ENCODE measurements around the gene DCAF11. TPM values are rescaled to one million over a fixed set of nuclear protein-coding genes. Genes with fewer than 3 reads are reported as not detected.
A peak's percentile ranks its signal among the peaks of the same experiment; 100 is the strongest.

Gene DCAF11
- total and polyA plus RNA-seq, 2 of the 13 experiments (the other 11 are each of a cell fraction or from before 2014, with no cell fraction given) = 150 to 257 TPM

- Histone ChIP-seq H3K4me1 (ENCODE audit: insufficient read depth, low read length) (peaks cover 28% of the 10 kb centered on the region), H3K36me3 (replicated peaks in 1 of 2; ENCODE audit: control insufficient read depth in 1 of 2, insufficient read depth in 2 of 2, low read length in 2 of 2) (peaks cover 52 to 66% of the 10 kb centered on the region in 2 experiments; a peak in 4 of 5 replicates), H3K4me3 (replicated peaks in 1 of 3; ENCODE audit: insufficient read depth in 1 of 3, low read depth in 2 of 3, low read length in 3 of 3) (peak overlapping the region; percentile 1 to 78 (median 50); a peak in 4 of 6 replicates), H2AFZ (ENCODE audit: low read length) (no peak overlapping the region), H3K79me2 (ENCODE audit: insufficient read depth, low read length) (peaks cover 5% of the 10 kb centered on the region), H3K27me3 (ENCODE audit: control insufficient read depth in 1 of 2, insufficient read depth in 2 of 2, low read length in 2 of 2) (no peaks in the 10 kb centered on the region; a peak in 1 of 5 replicates), H3K4me2 (ENCODE audit: low read depth, low read length) (peak overlapping the region; percentile 98), H4K20me1 (ENCODE audit: insufficient read depth, low read length) (no peaks in the 10 kb centered on the region), H3K27ac (ENCODE audit: extremely low read length, insufficient read depth, low read length) (no peak overlapping the region), H3K9ac (ENCODE audit: insufficient read depth, low read depth, low read length) (peak overlapping the region; percentile 76), H3K9me3 (ENCODE audit: low read length) (no peaks in the 10 kb centered on the region)
- FAIRE-seq = no peak
- no peak for DNase-seq (ENCODE audit: low spot score)
- CTCF ChIA-PET (ENCODE audit: low intra/inter-chr PET ratio, low total read pairs) = interaction anchor here (2.3 to 2.4 kb wide), 2 partner anchors 54 to 148 kb away, joined by 12 read pairs; no protein-coding TSS in a partner anchor
- in situ Hi-C loops (cut with HindIII; ENCODE audit: extremely low pct_ligation_motif_present, low pct_unique_long_range_greater_than_20kb) = loop anchor here (5.0 kb wide), 1 partner anchor 105 kb away; no protein-coding TSS in a partner anchor
- no peak for ATAC-seq
- POLR2A ChIA-PET = interaction anchor here (0.9 to 11.8 kb wide), 27 partner anchors 11 to 1184 kb away, joined by 3 to 233 read pairs (median 13); partner anchors contain the start of genes CHMP4A, CIDEB, DCAF11 and EMC9
- no TSS peak for BruUV-seq (replicated peaks)
- intact Hi-C loops (cut with micrococcal nuclease; ENCODE audit: unreplicated experiment) = no loop called here
- WGBS (ENCODE audit: low lambda C conversion rate) = 97% methylated on average over 8 of the region's 8 CpGs
- TF ChIP-seq ZNF136 (CRISPR knock-in tag; IDR thresholded peaks at IDR 0.05; ENCODE audit: low read depth) (no peak), IKZF1 (IDR thresholded peaks at IDR 0.05) (no peak), EP300 (IDR thresholded peaks at IDR 0.05; ENCODE audit: low read depth in 2 of 2, low read length in 2 of 2) (no peak), EP300 (CRISPR knock-in tag; IDR thresholded peaks at IDR 0.05; ENCODE audit: borderline replicate concordance) (0 out of 2 replicates have a peak, but pooled peaks have one; percentile 10), ATAD3A (CRISPR knock-in tag; IDR thresholded peaks at IDR 0.05) (0 out of 2 replicates have a peak, but pooled peaks have one; percentile 74), U2AF1 (optimal IDR thresholded peaks at IDR 0.05; ENCODE audit: low read depth, low read length) (no peak), RFXANK (CRISPR knock-in tag; IDR thresholded peaks at IDR 0.05) (no peak), PHF20 (CRISPR knock-in tag; IDR thresholded peaks at IDR 0.05) (no peak), ISX (CRISPR knock-in tag; conservative IDR thresholded peaks at IDR 0.05) (no peak), TEAD2 (CRISPR knock-in tag; IDR thresholded peaks at IDR 0.05) (no peak), FUBP1 (CRISPR knock-in tag; IDR thresholded peaks at IDR 0.05; ENCODE audit: borderline replicate concordance) (no peak), HOXA7 (CRISPR knock-in tag; IDR thresholded peaks at IDR 0.05) (no peak), ZNF20 (CRISPR knock-in tag; IDR thresholded peaks at IDR 0.05) (no peak), ZNF577 (CRISPR knock-in tag; IDR thresholded peaks at IDR 0.05; ENCODE audit: borderline replicate concordance, low read depth) (no peak), ZNF556 (CRISPR knock-in tag; IDR thresholded peaks at IDR 0.05; ENCODE audit: borderline replicate concordance) (0 out of 2 replicates have a peak, but pooled peaks have one; percentile 33), MZF1 (CRISPR knock-in tag; IDR thresholded peaks at IDR 0.05; ENCODE audit: borderline replicate concordance) (no peak), SCMH1 (CRISPR knock-in tag; IDR thresholded peaks at IDR 0.05; ENCODE audit: borderline replicate concordance) (no peak), FOXJ3 (CRISPR knock-in tag; IDR thresholded peaks at IDR 0.05; ENCODE audit: borderline replicate concordance) (no peak), TSC22D2 (CRISPR knock-in tag; IDR thresholded peaks at IDR 0.05; ENCODE audit: borderline replicate concordance) (no peak; the same call in 1 of the 2 replicates), KMT2B (CRISPR knock-in tag; IDR thresholded peaks at IDR 0.05) (no peak), ZNF3 (CRISPR knock-in tag; IDR thresholded peaks at IDR 0.05) (no peak), ZNF550 (CRISPR knock-in tag; IDR thresholded peaks at IDR 0.05; ENCODE audit: borderline replicate concordance) (no peak; the same call in 1 of the 2 replicates), GZF1 (CRISPR knock-in tag; IDR thresholded peaks at IDR 0.05) (no peak)
Measured at GRCh38 chr14:24162093-24162492, 47.5 kb downstream of the DCAF11 start.
